Osteoblast (primary cell): ENCODE data around the gene TRIAP1. TPM values are rescaled to one million over a fixed set of nuclear protein-coding genes. Genes with fewer than 3 reads are reported as not detected.
"Not testable (repeated sequence)": the region's sequence is repeated elsewhere in the genome, so short reads cannot be mapped to it uniquely, and the experiment has no call there.

ENCODE experiments used
- DNase-seq: peaks from one replicate; pipeline ENCODE4 v3.0.0; 2011; ENCODE audit warnings: low spot score, mixed read lengths; ENCODE audit not compliant: insufficient read length; ENCODE audit errors: missing footprints
- H2AFZ ChIP-seq: 2 replicates; pipeline ENCODE4 v1.6.0; 2011; ENCODE audit warnings: mild to moderate bottlenecking, low read length
- H3K27ac ChIP-seq: 2 replicates; pipeline ENCODE4 v1.5.1; 2011; ENCODE audit warnings: mild to moderate bottlenecking, low read depth, low read length, moderate library complexity
- H3K27me3 ChIP-seq: 2 replicates; pipeline ENCODE4 v1.6.0; 2012; ENCODE audit warnings: mild to moderate bottlenecking, control low read depth, inconsistent platforms, low read length, moderate library complexity; ENCODE audit not compliant: insufficient read depth
- H3K36me3 ChIP-seq: 2 replicates; pipeline ENCODE4 v1.5.1; 2011; ENCODE audit warnings: mild to moderate bottlenecking, low read length, control low read depth, moderate library complexity; ENCODE audit not compliant: insufficient read depth
- H3K4me1 ChIP-seq: 2 replicates; pipeline ENCODE4 v1.5.1; 2011; ENCODE audit warnings: mild to moderate bottlenecking, low read length, control low read depth, moderate library complexity; ENCODE audit not compliant: insufficient read depth
- H3K4me2 ChIP-seq: 2 replicates; pipeline ENCODE4 v1.6.0; 2011; ENCODE audit warnings: mild to moderate bottlenecking, low read length; ENCODE audit not compliant: insufficient read depth
- H3K4me3 ChIP-seq: fragments of 200-600 bp; sonication (generic); 3 replicates; pipeline ENCODE4 v1.5.1; 2012; ENCODE audit warnings: mild to moderate bottlenecking, low read length, inconsistent platforms; ENCODE audit not compliant: insufficient read depth
- H3K79me2 ChIP-seq: 2 replicates; pipeline ENCODE4 v1.6.0; 2012; ENCODE audit warnings: mild to moderate bottlenecking, low read length, control low read depth, inconsistent platforms; ENCODE audit not compliant: insufficient read depth
- H3K9me3 ChIP-seq: 2 replicates; pipeline ENCODE4 v1.5.1; 2011; ENCODE audit warnings: low read depth, low read length, control low read depth
- H4K20me1 ChIP-seq: 2 replicates; pipeline ENCODE4 v1.6.0; 2012; ENCODE audit warnings: mild to moderate bottlenecking, low read length, control low read depth; ENCODE audit not compliant: insufficient read depth
- CTCF ChIP-seq: IDR thresholded peaks from 2 replicates; pipeline ENCODE4 v1.5.1; 2011; ENCODE audit warnings: mild to moderate bottlenecking, low read depth, low read length, moderate library complexity; ENCODE audit errors: extremely low read depth
- total RNA-seq: library from RNA; depleted of rRNA; stranded (reverse); fragments of >200 nt; gene quantifications from 2 replicates; pipeline ENCODE4 v1.2.3, GENCODE V29; 2012

Gene TRIAP1
- total RNA-seq, 1 donor: 19.9 TPM

- no peaks in the 10 kb centered on the region for H3K9me3 ChIP-seq
- no peak overlapping the region for H3K4me2 ChIP-seq
- H3K4me1 ChIP-seq: no peaks in the 10 kb centered on the region
- H3K27me3 ChIP-seq: no peaks in the 10 kb centered on the region
- no peak for DNase-seq
- TF ChIP-seq CTCF: no peak
- H4K20me1 ChIP-seq: peaks cover 6% of the 10 kb centered on the region
- H3K79me2 ChIP-seq: no peaks in the 10 kb centered on the region
- no peak overlapping the region for H3K4me3 ChIP-seq
- H3K36me3 ChIP-seq: peaks cover 5% of the 10 kb centered on the region
- H2AFZ ChIP-seq: no peak overlapping the region
- H3K27ac ChIP-seq: no peak overlapping the region
Observed at GRCh38 chr12:120489018-120489417, 42.8 kb upstream of the TRIAP1 start.

GRCh38 chr12:120488057-120488640 lies 42.0 kb upstream of the TRIAP1 start:
- Histone ChIP-seq H3K27ac (no peak overlapping the region), H3K79me2 (no peaks in the 10 kb centered on the region), H4K20me1 (peaks cover 6% of the 10 kb centered on the region), H3K4me1 (no peaks in the 10 kb centered on the region), H3K27me3 (no peaks in the 10 kb centered on the region), H3K9me3 (no peaks in the 10 kb centered on the region), H3K4me3 (no peak overlapping the region), H2AFZ (no peak overlapping the region), H3K4me2 (no peak overlapping the region), H3K36me3 (peaks cover 5% of the 10 kb centered on the region)
- DNase-seq: no peak
- TF ChIP-seq CTCF: no peak

- H3K79me2 ChIP-seq: not testable (repeated sequence)
Observed at GRCh38 chr12:120487552-120487951, 41.4 kb upstream of the TRIAP1 start.

GRCh38 chr12:120485961-120486881 lies 40.0 kb upstream of the TRIAP1 start:
- no peaks in the 10 kb centered on the region for H3K9me3 ChIP-seq
- H3K36me3 ChIP-seq: no peaks in the 10 kb centered on the region
- no peak overlapping the region for H3K4me3 ChIP-seq
- H3K79me2 ChIP-seq: no peaks in the 10 kb centered on the region
- no peak for TF ChIP-seq CTCF
- no peaks in the 10 kb centered on the region for H3K27me3 ChIP-seq
- DNase-seq: no peak
- H2AFZ ChIP-seq: no peak overlapping the region
- H3K4me1 ChIP-seq: no peaks in the 10 kb centered on the region
- no peak overlapping the region for H3K27ac ChIP-seq
- H4K20me1 ChIP-seq: peaks cover 6% of the 10 kb centered on the region
- H3K4me2 ChIP-seq: no peak overlapping the region

More at GRCh38 chr12:120487552-120487951, 41.4 kb upstream of the TRIAP1 start:
- not testable (repeated sequence) for H3K27ac ChIP-seq, H3K4me1 ChIP-seq, H4K20me1 ChIP-seq, H3K4me2 ChIP-seq, DNase-seq, H3K36me3 ChIP-seq, H3K9me3 ChIP-seq, H3K4me3 ChIP-seq, H3K27me3 ChIP-seq, H2AFZ ChIP-seq
